HCT116 (cell line): ENCODE results near the gene CCDC106. TPM values are rescaled to one million over a fixed set of nuclear protein-coding genes. Genes with fewer than 3 reads are reported as not detected.

Source experiments
- ATAC-seq: fragments of 200-7000 bp; cut with Tn5 transposase; 2 replicates; pipeline ENCODE4 v1.9.1; 2020; ENCODE audit warnings: mild to moderate bottlenecking, moderate library complexity
- BruUV-seq: library from RNA; stranded (reverse); fragments of 400-500 nt; replicated peaks from 2 replicates; lab custom pipeline; 2021; lab: Mats Ljungman, UMichigan
- CTCF ChIA-PET: fragments of 300-600 bp; sonication (Branson Sonifier 250); formaldehyde crosslinking; loops from one replicate; lab custom pipeline; 2021; ENCODE audit warnings: antibody characterized with exemption; lab: Charles Lee
- POLR2A ChIA-PET: fragments of 300-600, 350-600 bp; sonication (Branson Sonifier 250); formaldehyde crosslinking; loops from one replicate; lab custom pipeline; 2021; ENCODE audit warnings: antibody characterized with exemption; lab: Charles Lee
- RAD21 ChIA-PET, 2 experiments: fragments of 300-600 bp; sonication (Branson Sonifier 250); formaldehyde crosslinking; loops; one replicate each; lab custom pipeline; 2023; ENCODE audit warnings: low total read pairs in 2 of 2; ENCODE audit not compliant: uncharacterized antibody in 2 of 2, unreplicated experiment in 2 of 2, low non-redundant PET in 1 of 2; lab: Charles Lee
- DNase-seq: peaks from one replicate; pipeline ENCODE4 v3.0.0-alpha.2; 2010; ENCODE audit warnings: low read depth, low spot score
- H2AFZ ChIP-seq: fragments of 200-600 bp; shearing (Covaris generic), sonication (generic); 2 replicates; pipeline ENCODE4 v1.6.1; 2017; ENCODE audit warnings: low read depth, mixed run types, mixed read lengths, antibody characterized with exemption, low read length; ENCODE audit not compliant: poor library complexity, severe bottlenecking
- H3K27ac ChIP-seq: 2 replicates; pipeline ENCODE4 v1.5.1; 2012; ENCODE audit warnings: low read depth, low read length
- H3K27me3 ChIP-seq: fragments of 200-600 bp; sonication (generic); 2 replicates; pipeline ENCODE4 v1.6.1; 2016; ENCODE audit warnings: mixed run types, low read length, mixed read lengths; ENCODE audit not compliant: insufficient read depth
- H3K36me3 ChIP-seq, 2 experiments: fragments of 200-500 bp in 1 of 2; fragments of 200-600 bp in 1 of 2; sonication (Bioruptor generic) in 1 of 2; sonication (generic) in 1 of 2; 2 replicates each; pipeline versions ENCODE4 v1.5.1 to v1.6.1; 2014 to 2016; ENCODE audit warnings: low read length in 2 of 2, inconsistent platforms in 1 of 2, mixed read lengths in 1 of 2, mixed run types in 1 of 2; ENCODE audit not compliant: insufficient read depth in 2 of 2, control insufficient read depth in 1 of 2
- H3K4me1 ChIP-seq, 2 experiments: fragments of 200-600 bp in 1 of 2; sonication (generic) in 1 of 2; 2 replicates each; pipeline versions ENCODE4 v1.5.1 to v1.6.1; 2012 to 2017; ENCODE audit warnings: low read length in 2 of 2, inconsistent platforms in 1 of 2, mild to moderate bottlenecking in 1 of 2, mixed read lengths in 1 of 2, mixed run types in 1 of 2, moderate library complexity in 1 of 2; ENCODE audit not compliant: insufficient read depth in 2 of 2, control insufficient read depth in 1 of 2
- H3K4me2 ChIP-seq: fragments of 200-600 bp; sonication (generic); 2 replicates; pipeline ENCODE4 v1.6.1; 2017; ENCODE audit warnings: mixed run types, low read length, mixed read lengths
- H3K4me3 ChIP-seq, 2 experiments: fragments of 200-600 bp in 1 of 2; sonication (generic) in 1 of 2; replicated peaks in 1 of 2; 2 replicates each; pipeline ENCODE4 v1.5.1; 2011 to 2016; ENCODE audit warnings: low read length in 2 of 2, control low read depth in 1 of 2, low read depth in 1 of 2, mild to moderate bottlenecking in 1 of 2, mixed read lengths in 1 of 2, mixed run types in 1 of 2
- H3K79me2 ChIP-seq: fragments of 200-600 bp; sonication (generic); 2 replicates; pipeline ENCODE4 v1.6.1; 2017; ENCODE audit warnings: mild to moderate bottlenecking, mixed run types, low read length, moderate library complexity, mixed read lengths; ENCODE audit not compliant: insufficient read depth
- H3K9ac ChIP-seq: fragments of 200-600 bp; sonication (generic); 2 replicates; pipeline ENCODE4 v1.6.1; 2016; ENCODE audit warnings: low read length, mixed read lengths
- H3K9me2 ChIP-seq: fragments of 200-600 bp; sonication (generic), shearing (Covaris generic); 2 replicates; pipeline ENCODE4 v1.6.1; 2017; ENCODE audit warnings: mixed run types, mild to moderate bottlenecking, moderate library complexity; ENCODE audit not compliant: insufficient read depth
- H3K9me3 ChIP-seq, 2 experiments: fragments of 200-500 bp in 1 of 2; fragments of 200-600 bp in 1 of 2; sonication (Bioruptor generic) in 1 of 2; sonication (generic) in 1 of 2; 2 replicates each; pipeline ENCODE4 v1.6.1; 2014 to 2017; ENCODE audit warnings: low read length in 2 of 2, mixed read lengths in 2 of 2, inconsistent platforms in 1 of 2, low read depth in 1 of 2, mild to moderate bottlenecking in 1 of 2, mixed run types in 1 of 2, moderate library complexity in 1 of 2; ENCODE audit not compliant: control insufficient read depth in 1 of 2, insufficient read depth in 1 of 2
- H4K20me1 ChIP-seq: fragments of 200-600 bp; sonication (generic), shearing (Covaris generic); 2 replicates; pipeline ENCODE4 v1.6.1; 2017; ENCODE audit warnings: mixed run types, mild to moderate bottlenecking, moderate library complexity; ENCODE audit not compliant: insufficient read depth
- CBX3 ChIP-seq: IDR thresholded peaks from 2 replicates; pipeline ENCODE4 v1.6.1; 2012; ENCODE audit warnings: low read depth
- EGR1 ChIP-seq: IDR thresholded peaks from 2 replicates; pipeline ENCODE4 v1.6.1; 2012; ENCODE audit warnings: low read depth
- POLR2A ChIP-seq: IDR thresholded peaks from 2 replicates; pipeline ENCODE4 v1.7.0; 2011; ENCODE audit warnings: borderline replicate concordance; ENCODE audit not compliant: insufficient read depth, insufficient read length; ENCODE audit errors: extremely low read depth
- RAD21 ChIP-seq: IDR thresholded peaks from 2 replicates; pipeline ENCODE4 v1.6.1; 2012; ENCODE audit warnings: low read depth, mild to moderate bottlenecking
- SIN3A ChIP-seq: IDR thresholded peaks from 2 replicates; pipeline ENCODE4 v1.6.1; 2012; ENCODE audit warnings: low read depth
- SP1 ChIP-seq: IDR thresholded peaks from 2 replicates; pipeline ENCODE4 v1.6.1; 2012; ENCODE audit warnings: low read depth
- SRF ChIP-seq: IDR thresholded peaks from 2 replicates; pipeline ENCODE4 v1.6.1; 2012; ENCODE audit warnings: low read depth
- TCF7L2 ChIP-seq: IDR thresholded peaks from 2 replicates; pipeline ENCODE4 v1.7.0; 2011; ENCODE audit warnings: borderline replicate concordance, inconsistent platforms; ENCODE audit not compliant: insufficient read depth, insufficient read length; ENCODE audit errors: extremely low read depth
- YY1 ChIP-seq: IDR thresholded peaks from 2 replicates; pipeline ENCODE4 v1.6.1; 2011; ENCODE audit warnings: low read length, low read depth, moderate library complexity, mild to moderate bottlenecking; ENCODE audit not compliant: insufficient replicate concordance; ENCODE audit errors: extremely low read depth
- ZFX ChIP-seq: fragments of 450-650 bp; IDR thresholded peaks from 2 replicates; pipeline ENCODE4 v1.6.1; 2017
- intact Hi-C: fragments of 100-400 bp; cut with micrococcal nuclease; formaldehyde crosslinking; loops from 2 replicates; pipeline ENCODE4 v1.10.0; 2022
- total RNA-seq: library from RNA; stranded (reverse); gene quantifications from one replicate; pipeline ENCODE4 v1.2.1, GENCODE V29; 2021; ENCODE audit not compliant: unreplicated experiment
- TF ChIP-seq, protein P1 (sequence below), 3 experiments: fragments of 200-600 bp in 1 of 3; sonication (generic) in 1 of 3; IDR thresholded peaks in 2 of 3; conservative IDR thresholded peaks in 1 of 3; 2 replicates each; pipeline ENCODE4 v1.5.1; 2012 to 2017; ENCODE audit warnings: low read depth in 2 of 3, low read length in 2 of 3, antibody characterized with exemption in 1 of 3, borderline replicate concordance in 1 of 3, control low read depth in 1 of 3, mild to moderate bottlenecking in 1 of 3, mixed read lengths in 1 of 3, mixed run types in 1 of 3, moderate library complexity in 1 of 3; ENCODE audit not compliant: insufficient read depth in 1 of 3
- TF ChIP-seq, protein P2 (sequence below): IDR thresholded peaks from 2 replicates; pipeline ENCODE4 v1.6.1; 2012
- TF ChIP-seq, protein P3 (sequence below): IDR thresholded peaks from 2 replicates; pipeline ENCODE4 v1.6.1; 2012; ENCODE audit warnings: low read depth

The CCDC106 gene
- total RNA-seq, 1 experiment from 2014 or later = 1.0 TPM

DNA sequence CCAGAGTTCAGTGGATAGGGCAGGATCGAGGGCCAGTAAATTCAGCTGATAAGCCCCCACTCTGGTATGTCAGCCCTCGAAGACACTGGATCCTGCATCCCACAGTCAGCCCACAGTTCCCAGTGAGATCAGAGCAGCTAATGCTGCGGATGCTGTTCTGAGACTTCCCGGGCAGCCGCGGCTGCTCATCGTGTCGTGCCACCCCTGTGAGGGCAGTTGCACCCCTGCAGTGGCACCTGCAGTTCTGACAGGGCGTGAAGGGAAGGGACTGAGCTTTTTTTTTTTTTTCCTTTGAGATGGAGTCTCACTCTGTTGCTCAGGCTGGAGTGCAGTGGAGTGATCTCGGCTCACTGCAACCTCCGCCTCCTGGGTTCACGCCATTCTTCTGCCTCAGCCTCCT lies 19.5 kb downstream of the CCDC106 start:
- ATAC-seq (no peak), DNase-seq (no peak)
- TF ChIP-seq SIN3A (no peak), YY1 (no peak)
- TF ChIP-seq, protein P1, sequence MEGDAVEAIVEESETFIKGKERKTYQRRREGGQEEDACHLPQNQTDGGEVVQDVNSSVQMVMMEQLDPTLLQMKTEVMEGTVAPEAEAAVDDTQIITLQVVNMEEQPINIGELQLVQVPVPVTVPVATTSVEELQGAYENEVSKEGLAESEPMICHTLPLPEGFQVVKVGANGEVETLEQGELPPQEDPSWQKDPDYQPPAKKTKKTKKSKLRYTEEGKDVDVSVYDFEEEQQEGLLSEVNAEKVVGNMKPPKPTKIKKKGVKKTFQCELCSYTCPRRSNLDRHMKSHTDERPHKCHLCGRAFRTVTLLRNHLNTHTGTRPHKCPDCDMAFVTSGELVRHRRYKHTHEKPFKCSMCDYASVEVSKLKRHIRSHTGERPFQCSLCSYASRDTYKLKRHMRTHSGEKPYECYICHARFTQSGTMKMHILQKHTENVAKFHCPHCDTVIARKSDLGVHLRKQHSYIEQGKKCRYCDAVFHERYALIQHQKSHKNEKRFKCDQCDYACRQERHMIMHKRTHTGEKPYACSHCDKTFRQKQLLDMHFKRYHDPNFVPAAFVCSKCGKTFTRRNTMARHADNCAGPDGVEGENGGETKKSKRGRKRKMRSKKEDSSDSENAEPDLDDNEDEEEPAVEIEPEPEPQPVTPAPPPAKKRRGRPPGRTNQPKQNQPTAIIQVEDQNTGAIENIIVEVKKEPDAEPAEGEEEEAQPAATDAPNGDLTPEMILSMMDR (IDR thresholded peaks at IDR 0.05 in 2 of 3, conservative IDR thresholded peaks at IDR 0.05 in 1 of 3; ENCODE audit: borderline replicate concordance in 1 of 3, insufficient read depth in 1 of 3, low read depth in 2 of 3, low read length in 2 of 3) = no peak
- CTCF ChIA-PET = no interaction called here
- H3K9me2 ChIP-seq = no peaks in the 10 kb centered on the region
- RAD21 ChIA-PET = no interaction called here
- no peak overlapping the region; the same call in 1 of the 2 replicates for H3K27ac ChIP-seq
- no peak overlapping the region for H3K4me3 ChIP-seq
- no peaks in the 10 kb centered on the region for H3K27me3 ChIP-seq
- peaks cover 5 to 32% of the 10 kb centered on the region in 2 experiments; a peak in 3 of 4 replicates for H3K4me1 ChIP-seq
- no TSS peak for BruUV-seq
- POLR2A ChIA-PET = no interaction called here
- no peak overlapping the region; the same call in 1 of the 2 replicates for H3K9ac ChIP-seq
- peaks cover 45 to 70% of the 10 kb centered on the region in 2 experiments for H3K36me3 ChIP-seq
- H3K79me2 ChIP-seq = peaks cover 99% of the 10 kb centered on the region
- no peaks in the 10 kb centered on the region for H3K9me3 ChIP-seq
- H2AFZ ChIP-seq = no peak overlapping the region
- peak overlapping the region; percentile 23 for H3K4me2 ChIP-seq
- H4K20me1 ChIP-seq = peaks cover 6% of the 10 kb centered on the region; the same call in 1 of the 2 replicates
- intact Hi-C loops = no loop called here

DNA sequence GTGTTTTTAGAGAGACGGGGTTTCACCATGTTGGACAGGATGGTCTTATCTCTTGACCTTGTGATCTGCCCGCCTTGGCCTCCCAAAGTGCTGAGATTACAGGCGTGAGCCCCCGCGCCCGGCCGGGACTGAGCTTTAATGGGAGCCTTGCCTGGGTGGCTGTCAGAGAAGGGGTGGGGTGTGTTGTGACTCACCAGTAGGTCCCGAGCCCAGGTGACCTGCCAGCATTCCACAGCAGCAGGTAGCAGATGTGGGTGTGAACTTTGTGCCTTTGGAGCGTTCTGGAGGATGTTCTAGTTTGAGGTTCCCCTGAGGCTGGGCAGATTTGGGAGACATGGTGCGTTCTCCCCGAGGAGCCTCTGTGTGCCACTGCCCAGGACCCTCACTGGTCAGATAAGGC lies 19.9 kb downstream of the CCDC106 start:
- peaks cover 99% of the 10 kb centered on the region for H3K79me2 ChIP-seq
- no TSS peak for BruUV-seq
- H4K20me1 ChIP-seq = peaks cover 7% of the 10 kb centered on the region; the same call in 1 of the 2 replicates
- H3K9ac ChIP-seq = no peak overlapping the region
- peaks cover 42 to 65% of the 10 kb centered on the region in 2 experiments for H3K36me3 ChIP-seq
- ChIA-PET RAD21 (no interaction called here), CTCF (no interaction called here), POLR2A (no interaction called here)
- H3K27ac ChIP-seq = no peak overlapping the region
- ATAC-seq = peak; percentile 62
- H3K9me3 ChIP-seq = no peaks in the 10 kb centered on the region
- no peak overlapping the region for H2AFZ ChIP-seq
- no peaks in the 10 kb centered on the region for H3K27me3 ChIP-seq
- intact Hi-C loops = no loop called here
- no peak overlapping the region for H3K4me3 ChIP-seq
- no peaks in the 10 kb centered on the region for H3K9me2 ChIP-seq
- no peak overlapping the region; the same call in 1 of the 2 replicates for H3K4me2 ChIP-seq
- peaks cover 5 to 34% of the 10 kb centered on the region in 2 experiments; a peak in 3 of 4 replicates for H3K4me1 ChIP-seq
- DNase-seq = no peak
- TF ChIP-seq, protein P2, sequence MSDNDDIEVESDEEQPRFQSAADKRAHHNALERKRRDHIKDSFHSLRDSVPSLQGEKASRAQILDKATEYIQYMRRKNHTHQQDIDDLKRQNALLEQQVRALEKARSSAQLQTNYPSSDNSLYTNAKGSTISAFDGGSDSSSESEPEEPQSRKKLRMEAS = no peak
- TF ChIP-seq SP1 = no peak
- TF ChIP-seq SIN3A = no peak
- no peak for TF ChIP-seq EGR1
- no peak for TF ChIP-seq RAD21
- TF ChIP-seq SRF = no peak
- TF ChIP-seq ZFX = no peak
- no peak for TF ChIP-seq TCF7L2
- TF ChIP-seq CBX3 = no peak
- TF ChIP-seq POLR2A = no peak
- TF ChIP-seq, protein P3, sequence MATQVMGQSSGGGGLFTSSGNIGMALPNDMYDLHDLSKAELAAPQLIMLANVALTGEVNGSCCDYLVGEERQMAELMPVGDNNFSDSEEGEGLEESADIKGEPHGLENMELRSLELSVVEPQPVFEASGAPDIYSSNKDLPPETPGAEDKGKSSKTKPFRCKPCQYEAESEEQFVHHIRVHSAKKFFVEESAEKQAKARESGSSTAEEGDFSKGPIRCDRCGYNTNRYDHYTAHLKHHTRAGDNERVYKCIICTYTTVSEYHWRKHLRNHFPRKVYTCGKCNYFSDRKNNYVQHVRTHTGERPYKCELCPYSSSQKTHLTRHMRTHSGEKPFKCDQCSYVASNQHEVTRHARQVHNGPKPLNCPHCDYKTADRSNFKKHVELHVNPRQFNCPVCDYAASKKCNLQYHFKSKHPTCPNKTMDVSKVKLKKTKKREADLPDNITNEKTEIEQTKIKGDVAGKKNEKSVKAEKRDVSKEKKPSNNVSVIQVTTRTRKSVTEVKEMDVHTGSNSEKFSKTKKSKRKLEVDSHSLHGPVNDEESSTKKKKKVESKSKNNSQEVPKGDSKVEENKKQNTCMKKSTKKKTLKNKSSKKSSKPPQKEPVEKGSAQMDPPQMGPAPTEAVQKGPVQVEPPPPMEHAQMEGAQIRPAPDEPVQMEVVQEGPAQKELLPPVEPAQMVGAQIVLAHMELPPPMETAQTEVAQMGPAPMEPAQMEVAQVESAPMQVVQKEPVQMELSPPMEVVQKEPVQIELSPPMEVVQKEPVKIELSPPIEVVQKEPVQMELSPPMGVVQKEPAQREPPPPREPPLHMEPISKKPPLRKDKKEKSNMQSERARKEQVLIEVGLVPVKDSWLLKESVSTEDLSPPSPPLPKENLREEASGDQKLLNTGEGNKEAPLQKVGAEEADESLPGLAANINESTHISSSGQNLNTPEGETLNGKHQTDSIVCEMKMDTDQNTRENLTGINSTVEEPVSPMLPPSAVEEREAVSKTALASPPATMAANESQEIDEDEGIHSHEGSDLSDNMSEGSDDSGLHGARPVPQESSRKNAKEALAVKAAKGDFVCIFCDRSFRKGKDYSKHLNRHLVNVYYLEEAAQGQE = no peak
